CD14-positive monocyte (primary cell): ENCODE results near the gene ACSS1. TPM values are rescaled to one million over a fixed set of nuclear protein-coding genes. Genes with fewer than 3 reads are reported as not detected.

Source experiments
- DNase-seq, 3 donors: peaks; one replicate each; pipeline ENCODE4 v3.0.0-alpha.2; 2011 to 2022
- H2AFZ ChIP-seq: 2 replicates; pipeline ENCODE4 v1.6.0; 2012; ENCODE audit warnings: mild to moderate bottlenecking, low read depth, low read length, inconsistent platforms; ENCODE audit not compliant: insufficient read depth, poor library complexity, severe bottlenecking
- H3K27ac ChIP-seq, 2 donors: 1 replicate in 1 of 2; 2 replicates in 1 of 2; pipeline ENCODE4 v1.5.1; 2012 to 2013; ENCODE audit warnings: low read length in 2 of 2, control low read depth in 1 of 2, inconsistent platforms in 1 of 2, low read depth in 1 of 2, mild to moderate bottlenecking in 1 of 2
- H3K27me3 ChIP-seq, 2 donors: one replicate each; pipeline versions ENCODE4 v1.6.0 to v1.6.1; 2011 to 2013; ENCODE audit warnings: low read length in 2 of 2; ENCODE audit not compliant: control insufficient read depth in 2 of 2, insufficient read depth in 2 of 2
- H3K36me3 ChIP-seq, 2 donors: replicated peaks in 1 of 2; 1 replicate in 1 of 2; 2 replicates in 1 of 2; pipeline versions ENCODE4 v1.5.1 to v1.6.1; 2012 to 2013; ENCODE audit warnings: low read length in 2 of 2, control low read depth in 1 of 2, inconsistent platforms in 1 of 2, mild to moderate bottlenecking in 1 of 2; ENCODE audit not compliant: insufficient read depth in 2 of 2, control insufficient read depth in 1 of 2
- H3K4me1 ChIP-seq, 2 donors: 1 replicate in 1 of 2; 2 replicates in 1 of 2; pipeline versions ENCODE4 v1.5.1 to v1.6.1; 2012 to 2013; ENCODE audit warnings: low read length in 2 of 2, control low read depth in 1 of 2, inconsistent platforms in 1 of 2, mild to moderate bottlenecking in 1 of 2, moderate library complexity in 1 of 2; ENCODE audit not compliant: insufficient read depth in 2 of 2, control insufficient read depth in 1 of 2
- H3K4me2 ChIP-seq: replicated peaks from 2 replicates; pipeline ENCODE3; 2012; ENCODE audit warnings: low read length, moderate library complexity, mild to moderate bottlenecking; ENCODE audit not compliant: poor library complexity, severe bottlenecking; ENCODE audit errors: extremely low read depth
- H3K4me3 ChIP-seq, 3 experiments: fragments of 200-600 bp in 1 of 3; sonication (generic) in 1 of 3; replicated peaks in 1 of 3; 1 replicate in 2 of 3; 2 replicates in 1 of 3; pipeline ENCODE4 v1.5.1; 2011 to 2013; ENCODE audit warnings: low read length in 3 of 3, mild to moderate bottlenecking in 3 of 3, control low read depth in 2 of 3, low read depth in 2 of 3, inconsistent platforms in 1 of 3, moderate library complexity in 1 of 3
- H3K79me2 ChIP-seq: 2 replicates; pipeline ENCODE4 v1.6.0; 2012; ENCODE audit warnings: mild to moderate bottlenecking, control low read depth, inconsistent platforms, low read length, moderate library complexity; ENCODE audit not compliant: insufficient read depth
- H3K9ac ChIP-seq: 2 replicates; pipeline ENCODE4 v1.6.0; 2017; ENCODE audit warnings: low read length, mild to moderate bottlenecking; ENCODE audit not compliant: insufficient read depth, poor library complexity, severe bottlenecking
- H3K9me3 ChIP-seq, 2 donors: replicated peaks in 1 of 2; 1 replicate in 1 of 2; 2 replicates in 1 of 2; pipeline versions ENCODE4 v1.5.1 to v1.6.1; 2012 to 2013; ENCODE audit warnings: low read length in 2 of 2, control low read depth in 1 of 2; ENCODE audit not compliant: control insufficient read depth in 1 of 2, insufficient read depth in 1 of 2
- H4K20me1 ChIP-seq: 2 replicates; pipeline ENCODE4 v1.6.0; 2012; ENCODE audit warnings: mild to moderate bottlenecking, low read length, control low read depth, moderate library complexity; ENCODE audit not compliant: insufficient read depth
- H3K27ac Mint-ChIP-seq, 7 donors: one replicate each; pipeline ENCODE4 v1.8.0; 2020; ENCODE audit warnings: mild to moderate bottlenecking in 7 of 7, mixed read lengths in 7 of 7, moderate library complexity in 6 of 7, inconsistent platforms in 2 of 7
- H3K27me3 Mint-ChIP-seq, 3 donors: one replicate each; pipeline ENCODE4 v1.8.0; 2021 to 2022; ENCODE audit warnings: low read depth in 3 of 3, mild to moderate bottlenecking in 3 of 3, mixed read lengths in 3 of 3, moderate library complexity in 3 of 3, inconsistent platforms in 1 of 3
- H3K36me3 Mint-ChIP-seq, 2 donors: one replicate each; pipeline ENCODE4 v1.8.0; 2020; ENCODE audit warnings: mixed read lengths in 2 of 2, inconsistent platforms in 1 of 2, mild to moderate bottlenecking in 1 of 2
- H3K4me1 Mint-ChIP-seq: one replicate; pipeline ENCODE4 v1.8.0; 2020; ENCODE audit warnings: mild to moderate bottlenecking, mixed read lengths
- H3K4me3 Mint-ChIP-seq, 2 donors: one replicate each; pipeline ENCODE4 v1.8.0; 2020; ENCODE audit warnings: mild to moderate bottlenecking in 2 of 2, mixed read lengths in 2 of 2, moderate library complexity in 1 of 2
- H3K9me3 Mint-ChIP-seq, 7 donors: one replicate each; pipeline ENCODE4 v1.8.0; 2020 to 2022; ENCODE audit warnings: mixed read lengths in 7 of 7, mild to moderate bottlenecking in 6 of 7, moderate library complexity in 6 of 7, inconsistent platforms in 2 of 7
- CTCF ChIP-seq: fragments of 200-600 bp; IDR thresholded peaks from one replicate; pipeline ENCODE4 v1.8.0; 2022; ENCODE audit warnings: antibody characterized with exemption, mild to moderate bottlenecking
- WGBS: methylation state at CpG from one replicate; pipeline ENCODE4 v1.1.5; 2013; ENCODE audit warnings: missing lambda C conversion rate; ENCODE audit not compliant: insufficient coverage; 5-methylcytosine and 5-hydroxymethylcytosine counted together
- intact Hi-C, 2 donors: fragments of 100-400 bp; cut with micrococcal nuclease; formaldehyde crosslinking; loops; one replicate each; pipeline versions ENCODE4 v1.15.0 to v1.15.1; 2023
- polyA plus RNA-seq, 3 donors: library from polyadenylated mRNA; depleted of rRNA in 1 of 3; unstranded in 2 of 3; stranded (reverse) in 1 of 3; fragments of 300-500 nt in 2 of 3; fragments of >200 nt in 1 of 3; fragmentation: Illumina TruSeq in 2 of 3; gene quantifications; 1 replicate in 2 of 3; 2 replicates in 1 of 3; pipeline ENCODE4 v1.2.3, GENCODE V29; 2012 to 2021

Gene ACSS1
- polyA plus RNA-seq, 3 donors: 26.6 to 32.0 (median 27.6) TPM

GRCh38 chr20:25020901-25021301 is 37.0 kb downstream of the ACSS1 start:
- Histone ChIP-seq H4K20me1 (peaks cover 17% of the 10 kb centered on the region), H3K4me2 (no peak overlapping the region), H3K4me1 (no peaks in the 10 kb centered on the region), H3K79me2 (no peaks in the 10 kb centered on the region), H3K9me3 (no peaks in the 10 kb centered on the region), H3K27me3 (no peaks in the 10 kb centered on the region), H3K27ac (no peak overlapping the region), H3K9ac (no peak overlapping the region), H3K4me3 (no peak overlapping the region), H2AFZ (no peak overlapping the region), H3K36me3 (peaks cover 33 to 71% of the 10 kb centered on the region in 2 donors)
- TF ChIP-seq CTCF: no peak
- Mint-ChIP-seq H3K27ac (peak overlapping the region in 3 of 7 donors; percentile 17 to 73 (median 32)), H3K27me3 (peaks cover 0 to 2% (median 0%) of the 10 kb centered on the region in 3 donors), H3K4me1 (peaks cover 4% of the 10 kb centered on the region), H3K36me3 (peaks cover 50 to 56% of the 10 kb centered on the region in 2 donors), H3K9me3 (no peaks in the 10 kb centered on the region), H3K4me3 (no peak overlapping the region)
- 98% methylated on average over 6 of the region's 6 CpGs for WGBS
- no peak for DNase-seq
- intact Hi-C loops: no loop called here

- Mint-ChIP-seq H3K27ac (peak overlapping the region in 2 of 7 donors; percentile 15 to 37), H3K4me1 (peaks cover 4% of the 10 kb centered on the region), H3K9me3 (no peaks in the 10 kb centered on the region), H3K4me3 (no peak overlapping the region), H3K36me3 (peaks cover 50 to 56% of the 10 kb centered on the region in 2 donors), H3K27me3 (peaks cover 0 to 2% (median 0%) of the 10 kb centered on the region in 3 donors)
- Histone ChIP-seq H3K4me2 (no peak overlapping the region), H3K36me3 (peaks cover 33 to 75% of the 10 kb centered on the region in 2 donors), H3K4me1 (no peaks in the 10 kb centered on the region), H3K4me3 (no peak overlapping the region), H3K9ac (no peak overlapping the region), H4K20me1 (peaks cover 12% of the 10 kb centered on the region), H2AFZ (no peak overlapping the region), H3K9me3 (no peaks in the 10 kb centered on the region), H3K79me2 (no peaks in the 10 kb centered on the region), H3K27me3 (no peaks in the 10 kb centered on the region), H3K27ac (no peak overlapping the region)
- no peak for DNase-seq
- intact Hi-C loops: no loop called here
- no peak for TF ChIP-seq CTCF
- 98% methylated on average over 4 of the region's 5 CpGs for WGBS
These were observed 37.6 kb downstream of the ACSS1 start for GRCh38 chr20:25020345-25020744.
